Calu3 (cell line): ENCODE measurements around the gene CPPED1. TPM values are rescaled to one million over a fixed set of nuclear protein-coding genes. Genes with fewer than 3 reads are reported as not detected.

Source experiments
- BruUV-seq: library from RNA; stranded (reverse); fragments of 400-500 nt; replicated peaks from 2 replicates; lab custom pipeline; 2021; lab: Mats Ljungman, UMichigan
- CTCF ChIA-PET: fragments of 300-600 bp; sonication (Branson Sonifier 250); formaldehyde crosslinking; loops from one replicate; lab custom pipeline; 2022; ENCODE audit warnings: antibody characterized with exemption; lab: Charles Lee
- DNase-seq: peaks from one replicate; pipeline ENCODE4 v3.0.0; 2022
- H3K27ac Mint-ChIP-seq: one replicate; pipeline ENCODE4 v1.8.0; 2022; ENCODE audit warnings: mixed read lengths; ENCODE audit not compliant: unreplicated experiment
- H3K27me3 Mint-ChIP-seq: one replicate; pipeline ENCODE4 v1.8.0; 2022; ENCODE audit warnings: mixed read lengths; ENCODE audit not compliant: unreplicated experiment
- H3K36me3 Mint-ChIP-seq: one replicate; pipeline ENCODE4 v1.8.0; 2022; ENCODE audit warnings: mild to moderate bottlenecking, moderate library complexity, mixed read lengths; ENCODE audit not compliant: insufficient read depth, unreplicated experiment
- H3K4me1 Mint-ChIP-seq: one replicate; pipeline ENCODE4 v1.8.0; 2022; ENCODE audit warnings: mild to moderate bottlenecking, low read depth, mixed read lengths; ENCODE audit not compliant: unreplicated experiment
- H3K4me3 Mint-ChIP-seq: one replicate; pipeline ENCODE4 v1.8.0; 2022; ENCODE audit warnings: mild to moderate bottlenecking, low read depth, moderate library complexity, mixed read lengths; ENCODE audit not compliant: unreplicated experiment
- H3K9me3 Mint-ChIP-seq: one replicate; pipeline ENCODE4 v1.8.0; 2022; ENCODE audit warnings: low read depth, mixed read lengths; ENCODE audit not compliant: unreplicated experiment
- CTCF ChIP-seq: fragments of 200-600 bp; IDR thresholded peaks from one replicate; pipeline ENCODE4 v1.8.0; 2022; ENCODE audit warnings: antibody characterized with exemption; ENCODE audit not compliant: unreplicated experiment
- intact Hi-C: fragments of 100-400 bp; cut with micrococcal nuclease; formaldehyde crosslinking; loops from one replicate; pipeline ENCODE4 v1.10.0; 2022; ENCODE audit not compliant: unreplicated experiment
- total RNA-seq: library from RNA; stranded (reverse); gene quantifications from 2 replicates; pipeline ENCODE4 v1.2.3, GENCODE V29; 2022

The CPPED1 gene
- total RNA-seq, 1 experiment from 2014 or later, result not detected

GRCh38 chr16:12742741-12743140 is 60.9 kb downstream of the CPPED1 start:
- Mint-ChIP-seq H3K27ac (no peak overlapping the region), H3K4me1 (no peaks in the 10 kb centered on the region), H3K9me3 (peaks cover 19% of the 10 kb centered on the region), H3K36me3 (no peaks in the 10 kb centered on the region), H3K27me3 (no peaks in the 10 kb centered on the region), H3K4me3 (no peak overlapping the region)
- no peak for DNase-seq
- intact Hi-C loops, result no loop called here
- CTCF ChIA-PET, result no interaction called here
- BruUV-seq, result no TSS peak
- no peak for TF ChIP-seq CTCF

DNA sequence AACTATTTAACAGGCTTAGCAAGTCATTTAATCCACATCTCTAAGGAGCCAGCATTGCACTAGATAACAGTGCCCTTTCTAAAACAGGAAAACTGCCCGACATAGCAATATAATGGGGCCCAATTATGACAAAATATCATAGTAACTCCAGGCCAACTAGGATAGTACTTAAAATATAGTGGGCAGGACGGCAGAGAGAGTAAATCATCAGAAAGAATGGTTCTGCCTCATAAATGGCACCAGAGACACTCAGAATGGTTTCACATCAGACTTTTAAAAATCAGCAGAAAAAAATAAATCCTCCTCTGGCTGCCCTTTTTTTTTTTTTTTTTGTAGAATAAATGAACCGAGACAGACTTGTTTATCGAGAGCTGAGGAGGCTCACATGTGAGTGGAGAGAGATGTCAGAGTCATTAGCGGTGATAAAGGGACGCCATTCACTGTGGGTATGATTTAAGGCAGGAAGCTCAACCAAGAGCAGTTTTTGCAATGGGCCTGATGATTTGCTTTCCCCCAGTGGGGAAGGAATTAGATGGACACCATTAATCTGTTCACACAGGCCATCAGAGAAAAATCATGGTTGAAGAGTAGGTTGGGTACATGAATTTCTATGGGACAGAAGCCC is 62.6 kb downstream of the CPPED1 start:
- H3K4me1 Mint-ChIP-seq, result no peaks in the 10 kb centered on the region
- H3K27ac Mint-ChIP-seq, result no peak overlapping the region
- no peak for TF ChIP-seq CTCF
- H3K27me3 Mint-ChIP-seq, result no peaks in the 10 kb centered on the region
- BruUV-seq, result no TSS peak
- no peak for DNase-seq
- H3K4me3 Mint-ChIP-seq, result no peak overlapping the region
- H3K36me3 Mint-ChIP-seq, result no peaks in the 10 kb centered on the region
- CTCF ChIA-PET, result no interaction called here
- peaks cover 17% of the 10 kb centered on the region for H3K9me3 Mint-ChIP-seq
- intact Hi-C loops, result no loop called here

DNA sequence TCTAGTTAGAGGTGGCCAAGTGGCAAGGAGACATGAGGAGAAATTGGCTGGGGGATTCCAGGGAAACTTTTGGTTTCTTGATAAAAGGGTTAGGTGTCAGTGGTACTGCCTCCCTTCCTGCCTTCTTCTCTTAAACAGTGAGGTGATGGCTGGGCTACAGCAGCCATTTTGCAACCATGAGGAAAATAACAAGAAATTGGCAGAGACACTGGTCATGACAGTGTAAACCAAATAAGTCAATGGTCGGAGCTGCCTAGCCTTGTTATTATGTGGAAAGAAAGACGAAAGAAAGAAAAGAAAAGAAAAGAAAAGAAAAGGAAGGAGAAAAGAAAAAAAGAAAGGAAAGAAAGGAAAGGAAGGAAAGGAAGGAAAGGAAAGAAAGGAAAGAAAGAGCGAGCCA is 63.9 kb downstream of the CPPED1 start:
- Mint-ChIP-seq H3K27ac (no peak overlapping the region), H3K27me3 (no peaks in the 10 kb centered on the region), H3K36me3 (no peaks in the 10 kb centered on the region), H3K4me1 (no peaks in the 10 kb centered on the region), H3K4me3 (no peak overlapping the region), H3K9me3 (peaks cover 6% of the 10 kb centered on the region)
- no TSS peak for BruUV-seq
- intact Hi-C loops, result no loop called here
- no peak for TF ChIP-seq CTCF
- CTCF ChIA-PET, result interaction anchor here (0.6 kb wide), 1 partner anchor 10 kb away, joined by 3 read pairs; no protein-coding TSS in a partner anchor
- DNase-seq, result no peak

DNA sequence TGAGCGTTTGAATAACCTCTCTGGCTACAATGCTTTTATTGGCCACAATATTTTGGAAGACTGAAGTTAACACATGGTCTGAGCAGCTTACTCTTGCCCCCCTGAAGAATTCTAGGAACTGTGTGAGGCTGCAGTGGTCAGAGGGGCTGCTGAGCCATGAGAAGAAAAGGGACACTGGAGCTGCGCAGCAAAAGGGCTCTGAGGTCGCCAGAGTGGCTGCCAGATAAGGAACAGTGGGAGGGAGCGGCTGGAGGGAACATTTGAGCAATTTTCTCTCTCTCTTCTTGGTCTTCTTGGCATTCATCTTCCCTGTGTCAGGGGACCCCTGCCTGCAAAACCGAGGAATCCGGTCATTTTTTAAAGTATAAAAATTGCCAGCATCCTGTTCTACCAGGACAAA is 66.1 kb downstream of the CPPED1 start:
- no peaks in the 10 kb centered on the region for H3K27me3 Mint-ChIP-seq
- CTCF ChIA-PET, result no interaction called here
- no peak for DNase-seq
- intact Hi-C loops, result no loop called here
- H3K4me3 Mint-ChIP-seq, result no peak overlapping the region
- H3K9me3 Mint-ChIP-seq, result peaks cover 8% of the 10 kb centered on the region
- no peak overlapping the region for H3K27ac Mint-ChIP-seq
- H3K4me1 Mint-ChIP-seq, result no peaks in the 10 kb centered on the region
- no TSS peak for BruUV-seq
- TF ChIP-seq CTCF, result no peak
- H3K36me3 Mint-ChIP-seq, result no peaks in the 10 kb centered on the region
